SK-N-MC (cell line): ENCODE results near the gene FGFBP1.

ENCODE experiments used
- DNase-seq: peaks from one replicate; pipeline ENCODE4 v3.0.0-alpha.2; 2011; ENCODE audit warnings: low read depth, low spot score
- H3K27ac ChIP-seq: fragments of 200-600 bp; sonication (generic); 2 replicates; pipeline ENCODE4 v1.5.1; 2016; ENCODE audit warnings: mixed run types
- H3K36me3 ChIP-seq: fragments of 200-600 bp; sonication (generic); 2 replicates; pipeline ENCODE4 v1.6.1; 2017; ENCODE audit warnings: antibody characterized with exemption, low read length, mixed read lengths; ENCODE audit not compliant: insufficient read depth
- H3K4me3 ChIP-seq: fragments of 200-600 bp; sonication (generic); 2 replicates; pipeline ENCODE4 v1.5.1; 2016
- H3K9ac ChIP-seq: fragments of 200-600 bp; sonication (generic); 2 replicates; pipeline ENCODE4 v1.8.0; 2017; ENCODE audit warnings: mixed run types, mixed read lengths; ENCODE audit not compliant: insufficient read length
- H3K9me3 ChIP-seq: fragments of 200-600 bp; sonication (generic); 2 replicates; pipeline ENCODE4 v1.6.1; 2017; ENCODE audit warnings: low read depth, mild to moderate bottlenecking, antibody characterized with exemption, low read length, moderate library complexity, mixed read lengths
- EZH2 ChIP-seq: fragments of 200-600 bp; sonication (generic); IDR thresholded peaks from one replicate; pipeline ENCODE4 v1.6.1; 2017; ENCODE audit warnings: antibody characterized with exemption
- FOXP2 ChIP-seq: optimal IDR thresholded peaks from 2 replicates; pipeline ENCODE3; 2011; ENCODE audit warnings: mild to moderate bottlenecking, moderate library complexity; ENCODE audit not compliant: insufficient read depth; ENCODE audit errors: extremely low read length, control extremely low read depth
- POLR2AphosphoS5 ChIP-seq: IDR thresholded peaks from 2 replicates; pipeline ENCODE4 v1.6.1; 2012; ENCODE audit warnings: mild to moderate bottlenecking, low read depth, low read length, borderline replicate concordance

Gene FGFBP1

DNA sequence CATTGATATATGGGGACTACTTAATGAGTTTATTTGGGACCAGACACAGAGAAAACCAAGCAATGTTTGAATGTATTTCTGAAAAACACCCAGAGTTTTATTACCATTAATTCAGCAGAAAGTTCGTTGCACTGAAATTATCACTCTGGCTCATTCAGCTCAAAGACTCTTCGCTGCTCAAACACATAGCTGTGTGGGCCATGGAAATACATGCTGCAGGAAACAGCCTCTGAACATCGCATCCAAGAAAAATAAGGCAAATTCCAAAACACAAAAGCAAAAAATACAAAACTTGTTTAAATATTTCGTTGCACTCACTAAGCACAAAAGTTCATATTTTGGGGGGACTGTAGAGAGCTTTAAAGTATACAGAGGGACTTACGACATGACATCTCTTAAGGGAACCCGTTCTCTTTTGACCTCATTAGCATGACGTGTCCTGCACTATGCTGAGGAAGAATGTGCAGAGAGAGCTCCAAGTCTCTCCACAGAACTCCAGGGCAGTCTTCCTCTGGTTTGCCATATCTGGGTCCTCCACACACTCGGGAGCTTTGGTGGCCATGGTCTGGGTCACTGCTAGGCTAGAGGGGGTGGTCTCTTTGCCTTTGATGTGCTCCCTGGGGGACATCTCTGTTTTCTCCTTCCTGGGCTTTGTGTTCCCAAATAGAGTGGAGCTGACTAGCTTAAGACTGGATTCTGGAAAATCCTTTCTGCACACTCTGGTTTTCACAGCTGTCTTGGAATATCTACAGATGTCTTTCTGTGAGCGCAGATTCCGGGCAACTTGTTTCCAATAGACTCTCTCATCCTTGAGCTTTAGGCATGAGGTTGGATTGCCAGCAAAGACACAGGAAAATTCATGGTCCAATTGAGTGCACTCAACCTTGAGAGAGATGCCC, 2.8 kb downstream of the FGFBP1 start:
- Histone ChIP-seq H3K4me3 (no peak overlapping the region), H3K36me3 (no peaks in the 10 kb centered on the region), H3K27ac (no peak overlapping the region), H3K9ac (no peak overlapping the region), H3K9me3 (no peaks in the 10 kb centered on the region)
- TF ChIP-seq FOXP2 (no peak), EZH2 (no peak), POLR2AphosphoS5 (no peak)
- no peak for DNase-seq

DNA sequence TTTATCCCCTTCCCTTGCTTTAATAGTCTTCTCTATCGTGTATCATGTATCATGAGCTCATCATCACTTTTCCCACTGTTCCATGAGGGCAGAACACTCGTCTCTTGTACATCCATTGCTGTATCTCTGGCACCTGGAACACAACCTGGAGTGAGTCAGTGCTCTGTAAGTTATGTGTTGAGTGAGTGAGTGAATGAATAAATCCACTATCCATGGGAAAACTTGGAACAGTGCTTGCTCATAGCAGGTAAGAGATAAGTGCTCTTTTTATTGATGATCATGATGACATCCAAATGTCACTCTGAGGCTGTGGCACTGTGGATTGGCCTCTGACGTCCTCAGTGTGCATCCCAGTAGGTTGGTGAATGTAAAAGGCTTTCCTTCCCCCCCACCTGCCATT, 4.3 kb downstream of the FGFBP1 start:
- DNase-seq, result no peak

DNA sequence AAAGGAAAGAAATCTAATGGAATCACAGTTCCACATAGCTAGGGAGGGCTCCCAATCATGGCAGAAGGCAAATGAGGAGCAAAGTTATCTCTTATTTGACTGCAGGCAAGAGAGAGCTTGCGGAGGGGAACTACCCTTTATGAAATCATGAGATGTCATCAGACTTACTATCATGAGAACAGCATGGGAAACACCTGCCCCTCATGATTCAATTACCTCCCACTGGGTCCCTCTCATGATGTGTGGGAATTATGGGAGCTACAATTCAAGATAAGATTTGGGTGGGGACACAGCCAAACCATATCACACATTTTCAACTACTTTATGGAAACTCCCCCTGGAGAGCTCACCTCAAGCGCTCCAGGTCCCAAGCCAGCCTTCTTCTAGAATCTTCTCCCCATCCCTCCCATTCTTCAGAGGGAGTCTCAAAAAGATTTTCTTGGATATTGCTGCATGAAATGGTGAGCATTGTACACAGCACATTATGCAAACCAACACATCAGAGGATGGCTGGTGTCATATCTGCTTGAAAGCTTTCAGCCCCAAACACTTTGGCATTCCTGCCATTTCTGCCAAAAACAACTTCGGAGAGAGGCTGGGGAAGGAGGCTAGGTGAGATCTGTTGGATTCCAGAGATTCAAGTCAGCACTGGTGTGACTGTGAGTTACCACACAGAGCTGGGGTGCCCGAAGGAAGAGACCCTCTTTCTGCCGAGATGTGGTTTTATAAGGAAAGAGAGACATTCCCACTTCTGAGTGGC, 6.9 kb downstream of the FGFBP1 start:
- TF ChIP-seq POLR2AphosphoS5 (no peak), EZH2 (no peak), FOXP2 (no peak)
- no peak overlapping the region for H3K9ac ChIP-seq
- no peaks in the 10 kb centered on the region for H3K9me3 ChIP-seq
- no peak overlapping the region for H3K27ac ChIP-seq
- no peak for DNase-seq
- H3K36me3 ChIP-seq, result no peaks in the 10 kb centered on the region
- no peak overlapping the region for H3K4me3 ChIP-seq

More for the DNA sequence above, 4.3 kb downstream of the FGFBP1 start:
- Histone ChIP-seq H3K9ac (no peak overlapping the region), H3K9me3 (no peaks in the 10 kb centered on the region), H3K36me3 (no peaks in the 10 kb centered on the region), H3K4me3 (no peak overlapping the region), H3K27ac (no peak overlapping the region)
- TF ChIP-seq EZH2 (no peak), POLR2AphosphoS5 (no peak), FOXP2 (no peak)

DNA sequence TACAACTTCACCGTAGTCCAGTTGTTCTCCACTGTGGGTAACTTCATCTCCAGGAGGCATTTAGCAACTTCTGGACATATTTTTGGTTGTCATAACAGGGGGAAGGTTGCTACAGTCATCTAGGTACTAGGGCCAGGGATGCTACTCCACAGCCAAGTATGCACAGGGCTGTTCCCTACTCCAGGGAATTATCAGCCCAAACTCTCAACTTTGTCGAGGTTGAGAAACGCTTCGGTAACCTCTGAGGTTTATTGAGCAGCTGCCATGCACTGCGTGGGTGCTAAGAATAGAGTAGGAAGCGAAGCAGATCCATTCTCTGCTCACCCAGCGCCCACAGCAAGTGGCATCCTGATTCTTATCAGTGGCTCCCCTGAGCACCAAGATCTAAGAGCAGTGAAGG, 8.2 kb downstream of the FGFBP1 start:
- Histone ChIP-seq H3K9me3 (no peaks in the 10 kb centered on the region), H3K36me3 (no peaks in the 10 kb centered on the region), H3K27ac (no peak overlapping the region), H3K4me3 (no peak overlapping the region), H3K9ac (no peak overlapping the region)
- no peak for DNase-seq
- TF ChIP-seq EZH2, result no peak
- no peak for TF ChIP-seq FOXP2
- no peak for TF ChIP-seq POLR2AphosphoS5

DNA sequence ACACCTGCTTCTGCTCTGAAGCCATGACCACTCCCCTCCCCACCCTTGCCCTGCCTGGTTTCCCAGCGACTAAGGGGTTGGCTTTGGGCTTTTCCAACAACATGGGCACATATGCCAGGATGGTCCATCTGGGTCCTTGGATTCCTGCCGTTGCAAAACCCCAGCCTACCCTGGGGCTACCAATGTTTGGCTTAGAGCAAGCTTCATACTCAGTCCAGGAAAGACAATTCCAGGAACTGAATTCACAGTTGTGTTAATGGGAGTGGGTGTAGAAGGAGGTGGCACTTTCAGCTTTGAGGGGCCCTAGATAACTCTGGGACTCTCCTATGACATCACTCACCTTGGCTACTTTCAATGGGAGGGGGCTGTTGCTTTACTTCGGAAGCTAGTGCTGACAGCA, 9.0 kb downstream of the FGFBP1 start:
- TF ChIP-seq EZH2, result no peak
- no peak for TF ChIP-seq FOXP2
- TF ChIP-seq POLR2AphosphoS5, result no peak
- Histone ChIP-seq H3K9me3 (no peaks in the 10 kb centered on the region), H3K27ac (no peak overlapping the region), H3K4me3 (no peak overlapping the region), H3K9ac (no peak overlapping the region), H3K36me3 (no peaks in the 10 kb centered on the region)
- DNase-seq, result no peak

DNA sequence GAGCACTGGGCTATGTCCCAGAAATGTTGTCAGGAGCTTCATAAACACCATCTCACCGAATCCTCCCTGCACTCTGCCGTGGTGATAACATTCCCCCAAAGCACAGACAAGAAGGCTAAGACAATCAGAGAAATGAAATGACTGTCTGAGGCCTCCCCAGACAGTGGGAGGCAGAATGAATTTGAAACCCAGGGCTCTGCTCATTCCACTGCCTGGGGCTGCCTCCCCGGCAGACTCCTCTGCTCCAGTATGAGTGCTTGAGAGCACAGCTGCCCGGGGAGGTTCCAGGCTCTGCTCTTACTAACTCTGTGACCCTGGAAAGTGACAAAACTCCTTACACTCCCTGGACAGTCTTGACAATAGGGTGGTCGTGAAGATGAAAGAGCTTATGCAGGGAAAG, 9.7 kb downstream of the FGFBP1 start:
- Histone ChIP-seq H3K9ac (no peak overlapping the region), H3K9me3 (no peaks in the 10 kb centered on the region), H3K27ac (no peak overlapping the region), H3K36me3 (no peaks in the 10 kb centered on the region), H3K4me3 (no peak overlapping the region)
- DNase-seq, result no peak
- no peak for TF ChIP-seq EZH2
- TF ChIP-seq FOXP2, result no peak
- no peak for TF ChIP-seq POLR2AphosphoS5

DNA sequence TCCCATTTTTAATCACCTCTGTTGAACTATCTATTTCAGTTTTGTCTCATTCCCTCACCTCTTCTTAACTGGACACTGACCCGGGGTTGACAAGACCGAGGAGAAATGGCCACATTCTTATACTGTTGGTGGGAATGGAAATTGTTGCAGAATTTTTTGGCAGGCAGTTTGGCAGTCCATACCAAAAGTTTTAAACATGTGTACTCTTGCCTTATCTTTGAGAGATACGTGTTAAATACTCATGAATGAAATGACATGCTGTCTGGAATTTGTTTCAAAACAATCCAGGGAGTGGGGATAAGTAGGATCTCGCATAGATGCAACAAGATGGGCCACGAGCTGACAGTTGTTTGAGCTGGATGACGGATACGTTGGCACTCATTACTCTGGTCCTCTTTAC, 12.1 kb downstream of the FGFBP1 start:
- no peak for DNase-seq
- Histone ChIP-seq H3K36me3 (no peaks in the 10 kb centered on the region), H3K9me3 (no peaks in the 10 kb centered on the region), H3K27ac (no peak overlapping the region), H3K4me3 (no peak overlapping the region), H3K9ac (no peak overlapping the region)
- TF ChIP-seq POLR2AphosphoS5, result no peak
- TF ChIP-seq FOXP2, result no peak
- no peak for TF ChIP-seq EZH2

DNA sequence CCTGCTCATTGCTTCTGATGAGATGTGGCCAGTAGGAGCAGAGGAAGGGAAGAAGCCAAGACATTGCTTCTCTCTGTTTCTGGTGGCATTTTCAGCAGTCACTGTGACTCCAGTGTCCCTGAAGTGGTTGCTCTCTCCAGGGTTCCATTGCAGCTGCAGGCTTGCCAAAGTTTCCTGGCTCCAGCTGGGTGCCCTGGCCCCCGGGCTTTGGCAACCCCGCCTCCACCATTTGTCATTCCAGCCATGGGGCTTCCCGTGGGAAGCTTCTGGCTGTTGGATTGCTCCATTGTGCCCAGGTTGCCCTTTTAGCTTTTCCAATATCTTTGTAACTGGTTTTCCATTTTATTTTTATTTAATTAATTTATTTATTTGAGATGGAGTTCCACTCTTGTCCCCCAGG, 12.7 kb downstream of the FGFBP1 start:
- Histone ChIP-seq H3K9me3 (no peaks in the 10 kb centered on the region), H3K27ac (no peak overlapping the region), H3K36me3 (no peaks in the 10 kb centered on the region), H3K4me3 (no peak overlapping the region), H3K9ac (no peak overlapping the region)
- TF ChIP-seq EZH2 (no peak), POLR2AphosphoS5 (no peak), FOXP2 (no peak)
- no peak for DNase-seq
